Sciatic nerve (tissue), 2 donors: Measurements from ENCODE around the gene IGSF5. TPM values are rescaled to one million over a fixed set of nuclear protein-coding genes. Genes with fewer than 3 reads are reported as not detected.

Source experiments
- ATAC-seq: fragments of 200-7000 bp; cut with Tn5 transposase; one replicate; pipeline ENCODE4 v1.9.1; 2020; ENCODE audit warnings: mild to moderate bottlenecking, moderate library complexity
- DNase-seq: peaks from one replicate; pipeline ENCODE4 v3.0.0-alpha.2; 2020; ENCODE audit warnings: low spot score
- intact Hi-C: fragments of 100-400 bp; cut with DNase I; formaldehyde crosslinking; loops from one replicate; pipeline ENCODE4 v1.14.2; 2022
- total RNA-seq: library from RNA; stranded (reverse); fragmentation: NEBNext Ultra II Directional; extraction: Animal tissue kit (Norgen Biotek cat#: 25700); gene quantifications from one replicate; pipeline ENCODE4 v1.2.1, GENCODE V29; 2021
- donor health status: DM: no; HTN: no; CAD: no.
- donor health status: DM: no; HTN: no; CAD: no.

IGSF5 gene
- total RNA-seq, 1 donor from 2014 or later: not detected

DNA sequence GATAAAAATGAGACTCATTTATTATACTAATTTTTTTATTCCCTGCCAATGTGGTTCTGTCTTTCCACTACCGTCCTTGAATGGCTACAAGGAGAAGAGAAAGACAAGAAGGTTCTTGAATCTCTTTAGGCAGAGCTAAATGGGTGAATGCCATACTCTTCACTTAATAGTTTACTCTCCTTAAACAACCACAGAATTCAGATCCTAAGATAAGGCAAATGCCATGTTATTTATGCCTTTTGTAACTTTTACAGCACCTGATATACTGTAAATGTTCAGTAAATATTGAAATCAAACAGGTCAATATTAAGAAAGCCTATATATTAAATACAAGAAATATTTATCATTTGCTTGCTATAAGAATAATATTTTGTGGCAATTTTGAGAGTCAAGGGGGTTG lies 58.4 kb downstream of the IGSF5 start:
- intact Hi-C loops: no loop called here
- DNase-seq (no peak), ATAC-seq (no peak)

DNA sequence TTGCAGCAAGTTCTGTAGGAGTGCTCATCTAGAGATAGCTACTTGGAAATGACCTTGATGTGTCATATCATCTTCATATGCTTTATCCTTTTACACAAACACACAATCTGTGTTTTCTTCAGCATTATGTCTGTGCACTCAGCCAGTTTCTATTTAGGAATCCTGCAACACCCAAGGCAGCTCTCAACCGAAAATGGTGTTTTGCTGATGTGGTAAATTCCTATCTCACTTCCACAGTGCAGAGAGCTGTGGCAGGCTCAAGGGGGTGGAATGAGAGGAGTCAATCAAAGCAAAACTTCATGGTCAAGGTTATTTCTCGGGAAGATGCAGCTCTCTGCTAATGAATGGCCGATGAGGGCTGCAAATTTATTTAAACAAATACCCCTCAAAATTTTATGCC lies 59.3 kb downstream of the IGSF5 start:
- ATAC-seq: no peak
- intact Hi-C loops: no loop called here
- DNase-seq: no peak

DNA sequence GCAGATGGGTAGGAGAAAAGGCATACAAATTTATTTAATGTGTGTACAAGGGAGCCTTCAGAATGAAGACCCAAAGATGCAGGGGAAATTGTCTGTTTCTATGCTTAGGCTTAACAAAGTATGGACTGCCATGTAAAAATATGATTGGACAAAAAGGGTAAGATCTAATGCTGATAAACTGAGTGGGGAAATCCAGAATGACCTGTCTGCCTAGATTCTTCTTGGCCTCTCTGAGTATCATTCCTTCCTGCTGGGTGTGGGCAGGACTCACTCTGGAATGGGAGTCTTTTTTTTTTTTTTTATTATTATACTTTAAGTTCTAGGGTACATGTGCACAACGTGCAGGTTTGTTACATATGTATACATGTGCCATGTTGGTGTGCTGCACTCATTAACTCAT lies 61.0 kb downstream of the IGSF5 start:
- ATAC-seq (no peak), DNase-seq (no peak)
- intact Hi-C loops: no loop called here

DNA sequence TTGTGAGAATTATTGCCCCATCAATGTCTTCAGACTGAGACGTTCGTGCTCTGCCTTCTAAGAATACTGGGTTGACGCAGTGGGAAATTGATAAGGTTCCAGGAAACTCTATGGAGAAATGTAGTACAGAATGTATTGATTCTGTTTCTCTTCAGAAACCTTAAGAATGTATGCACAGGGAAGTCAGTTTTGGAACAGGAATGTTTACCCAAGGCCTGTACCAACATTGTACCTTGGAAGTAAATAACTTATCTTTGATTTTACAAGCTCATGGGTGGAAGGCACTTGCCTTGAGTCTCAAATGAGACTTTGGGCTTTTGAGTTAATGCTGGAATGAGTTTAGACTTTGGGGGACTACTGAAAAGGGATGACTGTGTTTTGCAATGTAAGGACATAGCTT lies 62.8 kb downstream of the IGSF5 start:
- intact Hi-C loops: no loop called here
- ATAC-seq (no peak), DNase-seq (no peak)

DNA sequence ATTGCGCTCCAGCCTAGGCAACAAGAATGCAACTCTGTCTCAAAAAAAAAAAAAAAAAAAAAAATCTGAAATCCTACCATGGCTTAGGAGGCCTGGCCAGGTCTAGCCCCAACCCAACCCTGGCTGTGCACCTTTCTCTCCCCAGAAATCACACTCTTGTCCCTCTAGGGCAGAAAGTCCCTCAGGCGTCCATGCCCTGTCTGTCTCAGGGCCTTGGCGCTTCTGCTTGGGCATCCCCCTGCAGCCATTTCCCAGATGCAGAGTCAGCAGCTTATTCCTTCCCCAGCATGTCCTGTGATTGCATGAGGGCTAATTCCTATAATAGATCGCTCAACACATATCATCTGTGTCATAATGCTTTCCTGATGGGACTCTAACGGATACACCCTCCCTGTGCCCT lies 65.0 kb downstream of the IGSF5 start:
- ATAC-seq: no peak
- no peak for DNase-seq
- intact Hi-C loops: no loop called here

DNA sequence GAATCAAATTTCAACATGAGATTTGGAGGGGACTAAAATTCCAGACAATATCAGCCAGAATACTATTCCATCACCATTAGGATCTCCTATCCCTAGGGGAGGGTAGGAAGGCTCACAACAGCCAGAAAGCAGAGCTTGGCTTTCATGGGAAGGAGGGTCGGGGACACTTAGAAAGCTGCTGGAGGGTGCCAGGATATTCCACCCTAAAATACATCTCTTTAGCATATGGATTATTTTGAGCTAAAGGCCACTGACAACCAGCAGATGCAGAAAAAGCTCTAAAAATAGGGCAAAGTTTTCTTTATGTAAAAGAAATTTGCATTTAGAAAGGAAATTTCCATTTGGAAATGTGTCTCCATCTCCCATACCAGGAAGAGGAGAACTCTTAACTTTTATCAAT lies 68.0 kb downstream of the IGSF5 start:
- intact Hi-C loops: no loop called here
- no peak for DNase-seq
- no peak for ATAC-seq

DNA sequence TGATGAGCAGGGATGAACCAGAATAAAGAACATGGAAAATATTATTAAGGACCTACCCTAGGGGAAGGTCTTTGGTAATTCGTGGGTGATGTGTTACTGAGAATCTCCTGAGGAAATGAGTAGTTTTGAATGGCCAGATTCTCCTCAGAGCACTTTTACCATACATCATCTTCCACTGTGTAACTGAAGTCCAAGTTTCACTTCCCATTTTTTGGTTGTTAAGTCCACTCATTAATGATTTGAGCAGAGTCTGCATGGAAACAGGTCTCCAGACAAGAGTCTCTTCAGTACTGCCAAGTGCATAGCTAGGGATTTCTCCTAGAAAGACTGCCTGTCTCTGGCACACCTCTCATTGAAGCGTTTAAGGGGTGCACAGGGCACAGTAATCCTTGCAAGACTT lies 73.6 kb downstream of the IGSF5 start:
- intact Hi-C loops: no loop called here
- no peak for DNase-seq

DNA sequence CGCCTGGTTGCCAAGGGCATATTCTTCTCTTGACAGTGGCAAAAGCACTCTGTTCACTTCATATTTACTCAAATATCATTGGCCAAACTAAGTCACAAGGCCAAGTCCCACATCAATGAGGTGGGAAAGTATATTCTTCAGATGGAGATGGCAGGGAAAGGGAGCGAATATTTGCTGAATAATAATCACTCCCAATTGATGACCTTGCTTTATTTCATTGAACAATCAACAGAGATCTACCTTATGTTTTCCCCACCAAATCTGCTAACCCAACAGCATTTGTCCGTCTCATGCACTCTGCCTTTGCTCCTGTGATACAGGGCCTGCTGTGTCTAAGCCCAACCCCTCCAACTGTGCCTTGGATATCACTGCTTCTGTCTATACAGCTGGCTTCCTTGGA lies 77.1 kb downstream of the IGSF5 start:
- ATAC-seq: no peak
- intact Hi-C loops: loop anchor here (5.0 kb wide), 1 partner anchor 1460 kb away; no protein-coding TSS in a partner anchor
- DNase-seq: no peak

More for the DNA sequence above, 73.6 kb downstream of the IGSF5 start:
- no peak for ATAC-seq

DNA sequence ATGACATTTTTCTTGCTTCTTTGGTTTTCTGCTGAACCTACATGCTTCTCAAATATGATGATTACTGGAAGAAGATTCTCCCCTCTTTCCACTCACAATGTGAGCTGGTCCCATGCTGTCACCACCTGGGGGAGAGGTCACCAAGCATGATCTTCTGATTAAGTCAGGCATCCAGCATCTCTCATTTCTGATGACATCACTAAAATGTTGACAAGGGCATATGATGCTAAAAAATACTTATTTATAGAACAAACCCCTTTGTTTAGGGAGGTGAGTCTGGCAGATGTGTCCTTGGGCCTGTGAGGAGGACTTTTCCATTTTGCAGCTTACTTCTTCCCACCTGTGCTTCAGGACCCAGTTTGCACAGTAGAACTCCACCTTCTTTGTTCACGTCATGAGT lies 80.3 kb downstream of the IGSF5 start:
- DNase-seq (no peak), ATAC-seq (no peak)
- intact Hi-C loops: no loop called here

DNA sequence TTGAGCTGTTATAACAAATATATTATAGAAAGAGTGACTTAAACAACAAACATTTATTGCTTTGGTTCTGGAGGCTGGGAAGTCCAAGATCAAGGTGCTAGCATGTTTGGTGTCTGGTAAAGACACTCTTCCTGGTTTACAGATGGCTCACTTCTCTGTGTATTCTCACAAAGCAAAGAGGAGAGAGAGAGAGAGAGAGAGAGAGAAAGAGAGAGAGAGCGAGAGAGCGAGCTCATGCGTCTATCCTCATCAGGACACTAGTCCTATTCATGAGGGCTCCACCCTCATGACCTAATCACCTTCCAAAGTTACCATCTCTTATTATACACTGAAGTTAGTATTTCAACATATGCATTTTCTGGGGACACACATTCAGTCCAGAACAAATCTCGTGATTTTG lies 89.6 kb downstream of the IGSF5 start:
- DNase-seq: no peak
- ATAC-seq: no peak
- intact Hi-C loops: no loop called here

DNA sequence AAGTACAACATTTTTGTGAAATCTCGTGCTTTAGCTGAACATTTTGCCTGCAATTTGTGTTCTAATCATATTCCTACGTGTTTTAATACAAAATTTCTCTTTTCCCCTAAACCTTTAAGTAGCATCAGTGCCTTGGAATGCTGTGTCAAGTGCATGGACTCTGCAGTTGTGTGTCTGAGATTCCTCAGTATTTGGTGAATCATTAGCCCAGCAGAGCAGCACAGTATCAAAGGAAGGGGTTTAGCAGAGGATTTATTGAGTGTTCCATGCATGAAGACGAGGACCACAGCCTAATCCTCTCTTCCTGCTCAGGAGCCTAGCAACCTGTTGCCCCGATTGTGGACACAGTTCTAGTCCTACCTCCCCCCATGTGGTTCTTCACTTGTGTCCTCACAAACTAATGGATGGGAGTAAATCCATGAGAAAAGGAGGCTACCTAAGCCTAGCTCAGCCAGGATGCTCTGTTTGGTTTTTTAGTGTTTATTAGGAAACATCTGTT lies 92.9 kb downstream of the IGSF5 start:
- intact Hi-C loops: no loop called here
- ATAC-seq (no peak), DNase-seq (no peak)

DNA sequence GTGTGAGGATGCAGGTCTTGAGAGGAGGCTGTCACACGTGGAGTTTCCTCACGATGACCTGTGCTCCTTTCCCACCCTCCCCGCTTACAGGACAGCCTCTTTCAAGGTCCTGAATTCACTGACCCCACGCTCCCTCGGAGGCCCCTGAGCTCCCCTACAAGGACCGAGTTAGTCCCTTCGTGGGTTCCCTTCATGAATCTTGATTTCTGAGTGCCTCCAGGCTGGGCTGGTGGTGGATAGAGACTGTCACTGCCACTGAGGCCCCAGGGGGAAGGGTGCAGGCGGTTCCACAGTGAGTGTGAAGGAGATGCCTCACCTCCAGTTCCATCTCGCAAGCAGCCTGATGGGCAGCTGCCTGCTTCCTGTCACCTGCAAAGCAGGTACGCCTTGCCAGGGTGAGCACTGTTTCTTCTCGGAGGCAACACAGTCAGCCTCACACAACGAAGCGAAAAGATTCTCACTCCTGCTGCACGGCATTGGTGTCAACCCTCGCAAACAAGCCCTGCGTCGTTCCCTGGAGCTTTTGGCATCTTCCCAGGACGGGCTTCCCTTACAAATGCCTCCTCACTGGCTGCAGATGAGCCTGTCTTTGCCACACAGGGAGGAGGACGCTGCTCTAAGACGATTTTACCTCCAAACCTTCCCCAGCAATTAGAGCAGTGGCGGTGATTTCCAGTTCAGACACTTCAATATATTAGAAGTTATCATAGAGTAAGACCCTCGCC lies 95.6 kb downstream of the IGSF5 start:
- intact Hi-C loops: no loop called here
- ATAC-seq: no peak
- no peak for DNase-seq

DNA sequence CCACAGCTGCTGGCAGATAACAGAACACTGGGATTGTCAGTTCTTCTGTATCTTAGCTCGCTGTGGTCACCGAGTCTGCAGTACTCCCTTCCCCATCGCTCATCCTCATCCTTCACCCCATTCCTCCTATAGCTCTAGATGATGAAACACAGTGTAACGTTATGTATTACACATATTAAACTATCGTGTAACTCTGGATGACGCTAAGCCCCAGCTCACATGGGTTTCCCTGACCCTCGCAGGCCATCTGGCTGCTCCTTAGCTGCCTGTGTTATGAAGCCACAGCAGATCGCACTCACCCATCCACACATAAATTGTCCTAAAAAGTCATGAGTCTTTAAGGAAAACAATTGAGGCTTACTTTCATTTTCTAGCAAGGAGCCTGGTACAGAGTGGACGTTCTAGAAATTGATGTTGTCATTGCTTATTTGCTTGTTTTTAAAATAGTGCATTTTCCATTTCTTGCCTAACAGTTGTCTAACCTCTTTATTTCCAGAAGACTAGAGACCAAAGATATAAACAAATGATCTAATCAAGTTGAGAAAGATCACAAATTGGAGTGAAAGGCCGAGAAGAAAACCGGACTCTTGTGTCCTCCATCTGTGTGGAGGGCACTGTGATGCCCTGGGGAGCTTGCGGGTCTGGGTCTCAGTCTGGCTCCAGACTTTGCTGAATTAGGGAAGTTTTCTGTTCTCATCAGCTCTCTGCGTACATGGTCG lies 97.9 kb downstream of the IGSF5 start:
- intact Hi-C loops: no loop called here
- ATAC-seq (peak; percentile 78), DNase-seq (no peak)

DNA sequence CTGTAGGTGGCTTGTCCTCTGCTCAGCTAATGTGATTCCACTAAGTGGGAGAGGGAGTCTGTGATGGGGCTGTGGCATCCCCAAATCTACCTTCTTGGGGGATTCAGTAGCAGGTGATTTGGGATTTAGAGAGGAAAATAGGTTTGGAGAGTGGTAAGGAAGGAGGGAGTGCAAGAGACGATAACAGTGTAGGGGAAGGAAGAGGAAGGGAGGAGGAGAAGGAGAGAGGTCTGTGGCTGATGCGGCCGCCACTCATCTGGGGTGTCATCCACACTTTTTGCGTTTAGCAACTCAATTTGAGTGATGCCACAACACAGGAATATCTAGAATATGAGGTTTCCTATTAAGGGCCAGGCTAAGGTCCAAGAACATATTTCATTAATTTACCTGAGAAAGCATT lies 98.5 kb downstream of the IGSF5 start:
- DNase-seq (no peak), ATAC-seq (no peak)
- intact Hi-C loops: no loop called here

DNA sequence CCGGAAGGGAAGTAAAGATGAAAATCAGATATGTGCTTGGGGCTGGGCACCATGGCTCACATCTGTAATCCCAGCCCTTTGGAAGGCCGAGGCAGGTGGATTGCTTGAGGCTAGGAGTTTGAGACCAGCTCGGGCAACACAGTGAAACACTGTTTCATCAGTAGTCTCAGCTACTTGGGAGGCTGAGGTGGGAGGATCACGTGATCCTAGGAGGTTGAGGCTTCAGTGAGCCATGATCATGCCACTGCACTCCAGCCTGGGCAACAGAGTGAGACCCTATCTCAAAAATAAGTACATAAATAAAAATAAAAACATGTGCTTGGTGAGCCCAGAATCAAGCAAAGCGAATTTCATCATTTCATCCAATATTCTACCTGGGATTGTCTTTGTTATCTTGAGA lies 98.9 kb downstream of the IGSF5 start:
- DNase-seq: no peak
- no peak for ATAC-seq
- intact Hi-C loops: no loop called here

DNA sequence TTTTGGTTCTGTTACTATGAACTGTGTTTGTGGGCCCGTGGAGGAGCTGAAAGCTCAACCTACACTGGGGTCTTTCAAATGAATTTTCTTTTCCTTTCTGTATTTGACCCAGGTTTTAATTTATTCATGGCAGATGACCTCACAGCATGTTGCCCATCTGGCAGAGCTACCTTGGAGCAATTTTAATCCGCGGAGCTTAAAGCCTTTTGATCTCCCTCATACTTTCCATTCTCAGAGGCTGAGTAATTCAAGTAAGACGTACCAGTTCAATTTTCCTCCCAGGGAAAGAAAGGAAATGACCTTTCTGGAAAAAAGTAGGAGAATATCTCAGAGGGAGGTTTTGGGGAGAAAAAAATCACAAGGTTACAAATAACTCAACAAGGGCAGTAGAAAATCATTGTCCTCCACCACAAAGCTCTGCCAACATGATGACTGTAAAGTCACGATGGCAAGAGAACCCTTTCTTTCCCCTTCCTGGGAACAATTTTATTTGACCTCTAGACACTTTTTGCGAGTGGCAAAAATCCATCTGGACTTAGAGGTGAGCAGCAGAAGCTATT lies 100.7 kb downstream of the IGSF5 start:
- no peak for DNase-seq
- no peak for ATAC-seq
- intact Hi-C loops: no loop called here

DNA sequence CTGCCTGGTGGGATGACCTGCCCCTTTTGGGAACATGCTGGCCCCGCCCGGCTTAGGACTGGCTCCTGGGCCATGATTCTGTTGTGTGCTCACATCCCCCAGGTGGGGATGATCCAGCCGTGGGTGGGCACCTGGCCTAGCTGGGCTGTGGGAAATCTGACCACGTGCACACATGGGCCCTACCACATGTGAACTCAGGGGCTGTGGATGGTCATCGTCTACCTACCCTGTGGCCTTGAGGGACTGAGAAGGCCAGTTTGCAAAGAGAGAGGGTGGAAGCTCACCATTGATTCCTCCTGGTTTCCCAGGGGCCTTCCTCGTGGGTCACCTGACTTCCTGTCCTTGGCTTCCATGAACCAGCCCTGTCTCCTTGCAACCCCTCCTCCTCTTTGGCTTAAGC lies 102.9 kb downstream of the IGSF5 start:
- intact Hi-C loops: no loop called here
- DNase-seq (no peak), ATAC-seq (no peak)

DNA sequence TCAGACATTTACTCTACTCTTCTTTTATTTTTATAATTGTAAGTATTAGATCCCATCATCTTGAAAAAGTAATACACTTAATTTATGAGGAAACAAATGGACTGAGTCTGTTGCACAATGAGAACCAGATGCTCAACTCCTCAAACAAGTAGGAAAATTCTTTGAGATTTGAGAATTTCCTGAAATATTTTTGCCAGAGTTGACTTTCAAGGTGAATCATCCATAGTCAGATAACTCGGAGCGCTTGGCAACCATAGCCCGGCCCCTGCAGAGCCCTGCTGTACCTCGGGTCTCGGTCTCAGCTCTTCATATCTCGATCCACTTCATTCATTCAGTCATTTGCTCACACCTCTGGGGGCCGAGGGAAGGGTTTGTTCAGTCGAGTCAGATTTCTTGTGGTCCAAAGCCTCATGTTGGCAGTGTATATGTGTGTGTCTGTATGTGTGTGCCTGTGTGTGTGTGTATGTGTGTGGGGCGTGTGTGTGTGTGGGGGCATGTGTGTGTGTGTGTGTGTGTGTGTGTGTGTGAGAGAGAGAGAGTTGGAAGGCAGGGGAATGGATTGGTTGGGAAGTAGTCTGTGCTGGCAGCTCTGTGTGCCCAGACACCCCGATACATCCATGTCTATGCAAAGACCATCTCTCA lies 104.2 kb downstream of the IGSF5 start:
- intact Hi-C loops: no loop called here
- no peak for DNase-seq
- no peak for ATAC-seq

DNA sequence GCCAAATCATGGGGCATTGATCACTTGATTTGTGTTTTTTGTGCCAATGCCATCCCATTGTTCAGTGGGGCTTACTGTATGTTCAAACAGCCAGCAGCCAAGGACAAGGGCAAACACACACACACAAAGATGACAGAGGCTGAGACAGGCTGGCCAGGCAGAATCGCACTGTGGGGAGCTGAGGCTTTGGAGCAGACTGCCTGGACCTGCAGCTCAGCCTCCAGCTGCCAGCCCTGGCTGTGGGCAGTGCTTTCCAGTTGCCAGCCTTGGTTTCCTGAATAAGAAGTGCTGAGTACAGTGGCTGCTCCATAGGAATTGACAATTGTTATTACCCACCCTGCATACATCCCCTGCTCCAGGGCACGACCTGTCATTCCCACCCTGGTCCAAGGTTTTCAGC lies 105.3 kb downstream of the IGSF5 start:
- intact Hi-C loops: no loop called here
- DNase-seq (no peak), ATAC-seq (no peak)
